NCI-H1417 (cell line): ENCODE results near the gene HOXB4.

Experiments
- DNase-seq, 3 experiments: peaks; one replicate each; lab custom pipeline; 2025; lab: John Stamatoyannopoulos, UW

The HOXB4 gene

DNA sequence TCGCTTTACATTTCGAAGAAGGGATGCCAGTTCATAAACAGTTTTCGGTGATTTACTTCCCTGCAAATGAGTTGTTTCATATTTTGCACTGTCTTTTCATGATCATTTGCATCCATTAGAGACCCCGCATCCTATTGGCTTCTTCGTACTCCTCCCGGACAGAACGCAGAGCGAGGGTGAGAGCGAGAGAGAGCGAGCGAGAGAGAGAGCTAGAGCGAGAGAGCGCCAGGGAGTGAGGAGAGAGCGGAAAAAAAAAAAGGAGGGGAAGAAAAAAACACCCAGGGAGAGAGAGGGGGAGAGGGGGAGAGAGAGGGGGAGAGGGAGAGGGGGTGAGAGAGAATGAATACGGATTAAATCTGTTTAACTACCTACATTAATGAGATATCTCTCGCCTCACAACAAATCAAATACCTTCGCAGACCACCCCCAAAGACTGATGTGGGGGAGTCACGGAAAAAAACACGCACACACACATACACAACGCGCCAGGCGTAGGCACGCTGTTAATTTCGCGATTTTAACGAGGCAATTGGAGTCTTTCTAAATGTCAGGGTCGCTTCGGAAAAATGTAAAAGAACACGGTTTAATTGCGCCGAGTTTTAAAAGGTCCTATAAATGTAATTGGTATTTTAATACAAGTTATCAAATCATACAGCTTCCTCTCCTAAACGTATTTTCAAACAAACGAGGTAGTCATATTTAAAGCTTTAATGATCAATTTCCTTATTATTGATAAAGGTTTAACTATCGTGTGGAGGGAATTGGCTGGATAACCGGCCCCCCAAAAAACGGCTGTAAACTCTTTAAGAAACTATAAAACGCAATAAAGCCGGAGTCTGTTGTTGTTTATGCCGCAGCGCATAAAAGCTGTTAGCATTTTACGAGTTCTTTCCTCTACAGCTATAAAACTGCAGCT, 37.2 kb upstream of the HOXB4 start, which contains the start of gene HOXB8:
HOXB8 (minus strand) TSS at position 246 of the 916 bp plus-strand sequence. CDS start 588 bp downstream, outside the sequence.
- peak in 2 of 3 experiments; percentile 25 to 60 for DNase-seq

DNA sequence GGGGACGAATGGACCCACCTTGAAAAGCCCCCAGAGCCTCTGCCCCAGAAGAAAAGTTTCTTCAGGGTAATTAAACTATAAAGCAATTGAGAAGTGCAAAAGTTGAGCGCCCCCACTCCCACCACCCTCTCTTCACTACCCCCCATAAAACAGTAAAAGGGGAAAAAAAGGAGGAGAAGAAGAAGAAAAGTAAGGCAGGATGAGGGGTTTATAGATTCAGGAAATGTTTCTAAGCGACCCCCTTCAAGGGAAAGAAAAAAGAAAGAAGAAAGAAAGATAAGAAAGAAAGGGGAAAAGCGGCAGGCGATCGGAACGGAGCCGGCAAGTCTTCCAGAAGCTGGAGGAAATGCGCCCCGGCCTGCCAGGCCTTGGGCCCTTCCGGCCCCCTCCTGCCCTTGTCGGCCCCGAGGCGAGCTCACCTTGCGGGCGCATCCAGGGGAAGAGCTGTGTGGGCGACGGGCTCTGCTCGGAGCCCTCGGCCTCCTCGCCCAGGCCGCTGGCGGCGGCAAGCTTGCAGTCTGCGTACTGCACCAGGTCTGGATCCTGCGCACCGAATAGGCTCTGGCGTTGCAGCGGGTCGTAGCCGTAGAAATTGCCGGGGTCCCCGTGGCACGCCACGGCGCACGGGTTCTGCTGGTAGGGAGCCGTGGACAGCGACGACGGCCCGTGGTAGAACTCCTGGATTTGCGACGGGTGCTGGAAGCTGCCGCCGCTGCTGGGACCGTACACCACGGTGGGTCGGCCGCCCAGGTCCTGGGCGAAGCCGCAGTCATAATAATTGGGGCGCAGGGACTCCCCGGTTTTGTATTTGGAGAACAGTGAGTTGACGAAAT, 35.9 kb upstream of the HOXB4 start:
- peak in 2 of 3 experiments; percentile 49 to 53 for DNase-seq

DNA sequence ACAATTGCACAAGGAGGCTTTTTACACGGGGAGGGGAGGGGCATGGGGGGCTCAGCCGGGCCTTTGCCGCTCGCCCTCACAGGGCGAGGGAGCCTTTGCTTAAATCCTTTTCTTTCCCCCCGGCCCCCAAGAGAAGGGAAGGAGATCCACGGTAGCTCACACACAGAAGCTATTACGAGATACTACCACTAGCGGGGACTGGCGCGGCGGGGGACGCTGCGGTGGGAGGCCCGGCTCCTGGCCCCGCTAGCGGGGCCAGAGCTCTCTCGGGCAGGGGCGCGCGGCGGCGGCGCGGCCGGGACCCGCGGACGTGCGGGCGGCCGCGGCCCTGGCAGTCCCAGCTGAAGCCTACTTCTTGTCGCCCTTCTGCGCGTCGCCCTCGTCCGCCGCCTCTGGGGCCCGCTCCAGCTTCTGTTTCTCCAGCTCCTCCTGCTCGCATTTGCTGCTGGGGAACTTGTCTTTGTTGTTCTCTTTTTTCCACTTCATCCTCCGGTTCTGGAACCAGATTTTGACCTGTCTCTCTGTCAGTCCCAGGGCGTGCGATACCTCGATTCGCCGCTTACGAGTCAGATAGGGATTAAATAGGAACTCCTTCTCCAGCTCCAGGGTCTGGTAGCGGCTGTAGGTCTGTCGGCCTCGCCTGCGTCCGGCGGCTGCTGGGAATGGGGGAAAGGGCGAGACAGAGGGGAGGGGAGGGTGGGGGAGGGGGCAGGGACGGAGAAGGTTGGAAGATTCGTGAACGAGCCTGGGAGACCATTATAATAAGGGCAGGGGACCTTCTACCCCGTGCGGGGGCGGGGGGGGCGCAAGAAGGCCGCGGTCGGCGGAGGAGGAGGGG, 34.9 kb upstream of the HOXB4 start:
- DNase-seq = peak in 2 of 3 experiments; percentile 81 to 86

DNA sequence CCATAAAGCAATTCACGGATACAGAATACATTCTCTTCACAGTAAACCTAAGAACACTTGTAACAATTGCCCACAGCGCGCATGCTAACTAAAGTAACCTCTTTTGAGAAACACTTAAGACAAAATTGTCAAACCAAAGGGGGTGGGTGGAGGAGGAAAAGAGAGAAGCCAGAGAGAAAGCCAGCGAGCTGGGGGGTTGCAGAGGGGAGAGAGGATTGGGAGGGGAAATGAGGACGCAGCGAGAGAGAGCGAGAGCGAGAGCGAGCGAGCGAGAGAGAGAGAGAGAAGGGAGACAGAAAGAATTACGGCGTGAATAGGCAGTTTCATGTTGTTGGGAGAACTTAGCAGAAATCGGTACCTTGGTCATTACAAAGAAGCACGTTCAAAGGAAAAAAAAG, 34.3 kb upstream of the HOXB4 start:
- peak; percentile 91 to 96 (median 93) for DNase-seq

DNA sequence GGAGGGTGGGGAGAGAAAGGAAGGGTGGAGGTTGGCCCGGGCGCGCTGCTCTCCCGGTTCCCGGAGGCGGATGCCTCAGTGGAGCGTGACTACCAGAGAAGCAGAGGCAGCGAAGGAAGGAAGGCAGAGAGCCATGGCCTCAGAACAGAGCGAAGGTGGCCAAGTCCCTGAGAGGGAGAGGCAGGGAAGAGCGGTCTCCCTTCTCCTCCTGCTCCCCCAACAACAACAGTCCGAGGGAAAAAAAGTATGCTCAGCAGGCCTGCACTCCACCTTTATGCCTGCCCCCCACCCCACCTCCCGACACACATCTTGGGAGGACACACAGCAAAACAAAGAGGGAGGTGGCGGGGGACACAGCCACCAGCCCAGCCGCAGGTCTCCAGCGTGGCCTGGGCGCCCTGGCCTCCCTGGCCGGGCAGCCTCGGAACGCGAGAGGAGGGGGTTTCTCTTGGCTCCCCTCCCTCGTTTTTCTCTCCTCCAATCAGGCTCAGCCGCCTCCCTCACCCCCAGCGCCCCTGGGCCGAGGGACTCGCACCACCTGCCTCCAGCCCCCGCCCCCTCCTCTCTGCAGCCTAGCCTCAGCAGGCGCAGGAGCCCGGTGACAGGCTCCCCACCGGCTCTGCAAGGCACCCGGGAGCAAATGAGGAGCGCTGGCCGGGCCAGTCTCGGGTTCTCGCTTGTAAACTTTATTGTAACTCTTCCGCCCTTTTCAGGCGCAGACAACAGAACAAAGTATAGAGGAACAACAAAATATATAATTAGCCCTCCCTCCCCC, 33.7 kb upstream of the HOXB4 start:
- peak; percentile 93 to 96 (median 94) for DNase-seq

DNA sequence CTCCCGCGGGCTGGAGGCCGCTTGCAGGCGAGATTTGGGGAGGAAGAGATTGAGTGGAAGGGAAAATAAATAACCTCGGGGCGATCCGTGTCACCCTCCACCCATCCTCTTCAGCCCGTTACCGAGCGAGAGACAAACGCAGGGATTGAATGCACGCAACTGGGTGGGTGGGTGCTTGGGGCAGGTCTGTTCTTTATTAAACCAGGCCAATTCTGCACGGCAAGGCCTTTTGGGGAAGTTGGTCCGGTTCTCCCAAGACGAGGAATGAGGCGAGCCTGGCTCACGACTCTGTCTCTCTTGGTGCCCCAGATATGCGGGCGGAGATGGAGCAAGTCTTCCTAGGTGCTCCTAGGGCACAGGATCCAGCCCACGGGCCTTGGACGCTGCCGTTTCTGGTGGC, 33.1 kb upstream of the HOXB4 start:
- DNase-seq = peak in 2 of 3 experiments; percentile 89

DNA sequence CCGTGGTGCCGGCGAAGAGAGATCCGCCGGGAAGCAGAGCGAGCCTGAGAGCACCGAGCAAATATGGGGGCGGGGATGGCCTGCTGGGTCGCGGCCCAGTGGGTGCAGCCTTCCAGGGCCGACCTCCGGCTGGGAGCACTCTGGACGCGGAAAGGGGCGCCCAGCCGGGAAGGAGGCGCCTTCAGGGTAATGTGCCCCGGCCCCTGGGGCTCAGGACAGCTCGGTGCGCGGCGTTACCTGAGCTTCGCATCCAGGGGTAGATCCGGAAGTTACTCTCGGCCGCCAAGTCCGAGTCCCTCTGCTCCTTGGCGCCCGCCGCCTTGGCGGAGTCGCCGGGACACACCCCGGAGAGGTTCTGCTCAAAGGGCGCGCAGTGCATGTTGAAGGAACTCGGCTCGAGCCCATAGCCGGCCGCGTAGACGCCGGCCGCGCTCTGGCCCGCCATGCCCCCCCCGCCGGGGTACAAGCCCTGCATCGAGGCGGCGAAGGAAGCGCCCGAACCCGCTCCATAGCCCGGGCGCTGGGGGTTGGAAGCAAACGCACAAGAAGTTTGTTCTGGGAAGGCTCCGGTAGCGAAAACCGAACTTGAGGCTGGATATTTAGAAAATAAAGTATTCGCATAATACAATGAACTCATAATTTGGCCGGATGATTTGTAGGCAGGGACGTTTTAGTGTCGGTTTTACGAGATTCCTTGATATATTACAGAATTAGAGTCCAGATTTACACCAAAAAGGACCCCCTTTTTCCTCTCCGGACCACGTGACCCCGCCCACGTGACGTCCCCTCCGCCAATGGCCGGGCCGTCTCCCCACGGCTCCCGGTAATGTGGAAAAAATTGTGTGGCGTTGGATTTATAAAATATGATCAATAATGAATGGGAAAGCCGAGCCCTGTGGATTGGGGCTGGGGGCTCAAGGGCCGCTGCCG, 32.4 kb upstream of the HOXB4 start, which contains the start of gene HOXB7:
HOXB7 (minus strand) TSS at position 736 of the 930 bp plus-strand sequence; CDS start at position 637, 99 bp downstream.
- DNase-seq = peak; percentile 86 to 92 (median 90)

DNA sequence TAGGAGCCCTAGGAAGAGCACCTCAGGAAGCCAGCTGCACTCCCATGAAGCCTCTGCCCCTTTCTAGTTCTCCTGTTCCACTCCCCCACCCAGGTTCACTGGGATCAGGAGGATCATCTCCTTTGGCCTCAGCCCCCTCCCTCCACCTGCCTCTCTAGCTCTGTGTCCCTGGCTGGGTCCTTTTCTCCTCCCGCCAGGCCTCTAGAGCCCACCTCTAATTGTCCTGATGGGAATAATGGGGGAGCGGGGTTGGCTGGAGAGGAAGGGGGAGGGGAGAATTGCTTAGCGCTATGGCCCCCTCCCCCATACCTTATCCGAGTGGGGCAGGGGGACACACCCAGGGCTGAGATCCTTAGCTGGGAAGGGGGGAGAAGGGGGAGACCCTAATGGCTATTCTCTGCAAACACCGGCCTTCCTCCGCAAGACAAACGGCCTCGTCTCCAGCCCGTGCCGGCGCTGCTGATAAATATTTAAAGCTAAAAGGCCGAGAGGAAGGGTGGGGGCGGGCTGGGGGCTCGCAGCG, 31.7 kb upstream of the HOXB4 start:
- DNase-seq = peak in 2 of 3 experiments; percentile 75 to 83

DNA sequence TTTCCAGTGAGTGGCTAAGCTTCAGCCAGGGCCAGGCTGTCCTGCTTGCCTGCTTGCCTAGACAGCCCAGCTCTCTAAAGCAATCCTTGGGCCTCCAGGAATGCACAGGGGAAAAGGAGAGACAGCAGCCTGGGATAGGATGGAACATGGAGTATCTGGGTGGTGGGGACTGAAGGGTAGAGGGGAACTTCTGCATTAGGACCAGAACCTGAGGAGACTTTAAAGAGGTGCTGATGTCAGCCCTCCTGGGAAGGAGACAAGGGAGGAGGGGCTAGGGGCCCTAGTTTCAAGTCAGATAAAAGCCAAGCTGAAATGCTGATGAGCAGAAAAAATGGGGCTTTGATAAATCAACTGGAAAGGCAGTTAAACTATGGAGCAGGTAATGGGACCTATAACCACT, 30.9 kb upstream of the HOXB4 start:
- no peak for DNase-seq

DNA sequence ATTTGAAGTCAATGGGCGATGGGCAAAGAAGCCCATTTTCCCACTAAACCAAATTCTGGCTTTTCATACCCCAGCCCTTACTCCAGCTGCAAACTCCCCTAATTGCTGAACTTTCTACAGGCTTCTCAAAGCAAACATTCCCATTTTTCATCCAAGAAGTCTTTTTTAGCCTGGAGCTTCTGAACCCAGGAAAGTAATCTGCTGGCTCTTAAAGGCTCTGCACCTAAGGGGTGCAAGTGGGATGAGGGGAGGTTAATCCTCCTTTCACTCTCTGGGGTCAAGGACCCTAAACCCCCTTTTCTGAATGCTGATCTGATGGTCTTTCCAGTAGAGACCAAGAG, 30.3 kb upstream of the HOXB4 start:
- no peak for DNase-seq

DNA sequence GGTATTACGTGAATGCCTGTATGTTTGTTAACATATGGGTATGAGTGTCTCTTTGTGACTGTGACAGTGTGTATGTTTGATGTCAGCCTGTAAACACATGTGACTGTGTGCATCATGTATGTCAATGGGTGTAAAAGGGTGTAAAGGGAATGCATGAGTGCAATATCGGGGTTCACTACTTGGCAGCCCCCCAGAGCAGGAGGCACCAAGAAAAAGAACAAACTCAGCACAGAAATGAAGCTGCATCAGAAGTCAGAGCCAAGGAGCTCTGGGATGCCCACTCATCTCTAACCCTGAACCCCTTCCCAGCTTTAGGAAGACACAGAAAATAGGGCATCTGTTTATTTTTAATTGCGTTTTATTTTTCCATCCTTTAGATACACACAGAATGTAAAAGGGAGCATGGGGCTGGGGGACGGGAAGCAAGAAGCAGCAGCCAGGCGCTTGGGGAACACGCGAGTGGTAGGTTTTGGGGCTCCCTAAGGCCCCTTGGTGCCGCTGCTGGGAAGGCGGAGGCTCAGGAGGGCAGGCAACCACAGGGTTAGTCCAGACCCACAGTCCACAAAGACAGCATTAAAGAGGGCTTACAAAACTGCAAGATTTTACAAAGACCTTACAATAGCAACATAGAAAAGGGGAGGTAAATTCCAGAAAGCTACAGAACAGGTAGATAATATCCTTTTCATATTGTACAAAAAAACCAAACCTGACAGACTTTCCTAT, 28.9 kb upstream of the HOXB4 start:
- DNase-seq = no peak

DNA sequence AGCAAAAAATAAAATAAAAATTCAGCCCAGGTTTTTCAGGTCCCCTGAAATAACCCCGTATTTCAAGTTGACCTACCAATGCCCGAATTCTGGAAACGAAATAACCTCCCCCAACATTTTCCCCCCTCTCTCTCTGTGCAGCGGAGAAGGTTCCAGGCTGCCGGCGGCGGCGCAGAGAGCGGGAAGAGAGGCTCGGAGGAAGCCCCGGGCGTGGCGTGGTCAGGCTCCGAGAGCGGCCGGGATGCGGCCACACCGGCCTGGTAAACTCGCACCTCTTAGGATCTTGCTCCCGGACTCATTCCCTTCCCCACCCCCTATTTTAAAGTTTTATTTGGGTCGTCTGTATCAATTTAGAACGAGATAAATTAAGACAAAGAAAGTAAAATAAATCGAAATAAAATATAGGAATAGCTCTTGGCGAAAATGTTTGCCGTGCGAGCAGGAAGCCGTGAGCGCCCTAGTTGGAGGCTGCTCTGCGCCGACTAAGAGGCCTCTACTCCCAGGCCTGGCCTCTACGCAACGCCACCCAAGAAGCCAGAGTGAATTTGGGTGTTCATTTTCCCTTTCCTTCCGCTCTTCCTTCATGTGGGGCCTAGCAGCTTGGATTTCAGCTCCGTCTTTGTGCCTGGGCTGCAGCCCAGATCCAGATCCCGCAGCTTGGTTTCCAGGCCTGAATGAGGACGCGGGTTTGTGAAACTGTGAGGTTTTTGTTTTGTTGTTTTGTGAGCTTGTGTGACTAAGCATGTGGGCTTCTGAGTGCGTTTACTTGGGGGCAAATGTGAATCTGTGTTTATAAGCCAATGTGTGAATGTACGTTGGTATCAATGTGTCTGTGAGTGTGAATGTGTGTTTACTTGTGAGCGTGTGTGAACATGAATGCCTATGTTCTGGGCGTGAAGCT, 28.1 kb upstream of the HOXB4 start:
- DNase-seq = no peak

DNA sequence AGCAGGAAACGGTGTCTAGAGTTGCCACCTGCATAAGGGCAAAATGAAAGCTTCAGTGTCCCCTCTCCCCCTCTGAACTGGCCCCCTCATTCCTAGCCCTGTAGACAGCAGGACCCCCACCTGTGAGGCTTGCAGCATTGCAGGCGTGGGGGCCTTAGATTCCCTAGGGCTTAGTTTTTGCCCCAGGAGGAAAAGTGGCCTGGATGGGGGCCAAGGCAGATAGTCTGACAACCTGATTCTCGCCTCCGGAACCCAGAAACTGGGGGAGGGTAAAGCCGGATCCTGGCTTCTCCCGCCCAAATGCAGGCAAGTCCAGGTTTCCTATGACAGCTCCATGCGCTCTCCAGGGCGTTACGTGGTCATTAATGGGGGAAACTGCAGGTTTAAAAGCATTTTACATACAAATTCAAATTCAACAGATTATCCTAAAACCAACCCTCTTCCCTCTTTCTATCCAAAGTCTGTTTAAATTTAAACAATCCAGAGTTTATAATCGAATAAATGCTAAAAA, 27.3 kb upstream of the HOXB4 start:
- no peak for DNase-seq

DNA sequence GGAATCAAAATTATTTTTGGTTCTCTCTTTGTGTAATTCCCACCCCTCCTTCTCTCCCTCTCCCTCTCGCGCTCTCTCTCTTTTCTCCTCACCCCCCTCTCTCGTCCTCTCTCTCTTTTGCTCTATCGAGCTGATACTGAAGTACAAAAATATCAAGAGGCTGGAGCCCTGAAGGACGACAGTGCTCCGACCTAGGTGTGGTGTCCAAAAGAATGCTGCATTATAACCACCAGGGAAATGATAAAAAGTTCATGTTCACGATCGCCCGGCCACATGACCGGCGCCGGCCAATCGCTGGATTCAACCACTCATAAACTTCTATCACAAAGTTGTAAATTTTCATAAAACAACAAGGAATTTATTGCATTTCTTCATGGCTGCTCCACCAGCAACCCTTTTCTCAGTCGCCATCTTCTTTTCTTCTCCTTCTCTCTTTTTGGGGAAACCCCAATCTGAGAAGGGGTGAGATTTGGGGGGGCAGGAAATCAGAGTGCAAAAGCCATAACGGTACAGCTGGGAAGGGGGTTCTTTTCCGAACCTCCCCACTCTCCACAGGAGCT, 26.7 kb upstream of the HOXB4 start, which contains the start of gene HOXB6:
HOXB6 (minus strand) TSS at position 217 of the 560 bp plus-strand sequence. CDS start 6,836 bp downstream, outside the sequence.
- DNase-seq = no peak

DNA sequence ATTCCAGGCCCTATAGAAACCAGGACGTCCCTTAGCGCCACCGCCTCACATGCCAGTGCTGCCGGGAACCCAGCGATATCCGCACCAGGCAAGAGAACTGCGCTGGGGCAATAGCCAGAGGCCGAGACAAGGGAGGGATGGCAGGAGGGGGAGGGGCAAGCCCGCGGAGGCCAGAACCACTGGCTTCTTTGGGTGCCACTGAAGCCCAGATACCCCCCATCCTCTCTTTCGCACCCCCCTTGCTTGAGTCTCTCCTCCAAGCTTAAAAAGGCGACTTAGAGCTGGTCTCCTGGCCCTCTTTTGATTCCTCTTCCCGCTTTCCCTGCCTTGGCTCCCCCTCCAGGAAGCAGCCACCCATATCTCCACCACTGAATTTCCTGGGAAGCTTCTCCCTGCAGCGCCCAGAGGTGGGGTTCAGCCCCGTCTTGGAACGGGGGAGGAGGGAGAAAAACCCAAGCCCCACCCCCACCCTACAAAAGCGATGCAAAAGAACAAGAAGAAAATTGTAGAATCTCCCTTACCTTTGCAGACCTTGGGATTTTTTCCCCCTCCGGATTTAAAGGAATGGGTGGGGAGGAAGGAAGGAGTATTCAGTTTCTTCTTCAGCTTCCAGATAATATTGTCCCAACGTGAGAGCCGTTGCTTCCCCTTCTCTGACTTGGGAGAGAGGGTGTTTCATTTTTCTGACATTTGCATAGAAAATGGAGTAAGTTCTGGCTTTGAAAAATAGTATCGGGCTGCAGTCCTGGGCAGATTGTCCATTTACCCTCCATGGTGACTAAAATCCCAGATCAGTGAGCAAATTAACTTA, 26.0 kb upstream of the HOXB4 start:
- DNase-seq = no peak
